Thyroid gland (tissue), 4 donors: ENCODE data around the gene TRAP1. TPM values are rescaled to one million over a fixed set of nuclear protein-coding genes. Genes with fewer than 3 reads are reported as not detected.

Experiments used
- total RNA-seq, 4 donors: library from RNA; depleted of rRNA; stranded (reverse); fragments of >200 nt; gene quantifications; one replicate each; pipeline ENCODE4 v1.2.3, GENCODE V29; 2016

The TRAP1 gene
- total RNA-seq, 4 donors from 2014 or later: 37.3 to 58.3 (median 53.9) TPM

Other genes with a start within 250 kb of the TRAP1 start
- gene C16orf90, start 222.0 kb downstream of the TRAP1 start, total RNA-seq: not detected
- 10 to 100 TPM; 24.6 to 31.6 (median 29.4) TPM for gene CLUAP1, start 216.5 kb downstream of the TRAP1 start, total RNA-seq
- 1 to 10 TPM; 1.3 to 4.7 (median 1.4) TPM for gene NLRC3, start 140.1 kb downstream of the TRAP1 start, total RNA-seq
- gene SLX4, start 105.9 kb downstream of the TRAP1 start, total RNA-seq: 1 to 10 TPM; 2.7 to 4.9 (median 4.5) TPM
- 10 to 100 TPM; 18.1 to 33.2 (median 25.0) TPM for gene DNASE1, start 62.8 kb downstream of the TRAP1 start, total RNA-seq
- gene CREBBP, start 163.2 kb upstream of the TRAP1 start, total RNA-seq: 100 to 1,000 TPM in 1 of 4 donors, 10 to 100 TPM in 3; 52.5 to 157 (median 75.9) TPM